Right hindlimb (tissue), 1 donor: ENCODE results near the gene NOL4L.
"Not testable (repeated sequence)": the region's sequence is repeated elsewhere in the genome, so short reads cannot be mapped to it uniquely, and the experiment has no call there.

ENCODE experiments used
- DNase-seq: peaks from one replicate; pipeline ENCODE4 v3.0.0-alpha.2; 2018

The NOL4L gene

DNA sequence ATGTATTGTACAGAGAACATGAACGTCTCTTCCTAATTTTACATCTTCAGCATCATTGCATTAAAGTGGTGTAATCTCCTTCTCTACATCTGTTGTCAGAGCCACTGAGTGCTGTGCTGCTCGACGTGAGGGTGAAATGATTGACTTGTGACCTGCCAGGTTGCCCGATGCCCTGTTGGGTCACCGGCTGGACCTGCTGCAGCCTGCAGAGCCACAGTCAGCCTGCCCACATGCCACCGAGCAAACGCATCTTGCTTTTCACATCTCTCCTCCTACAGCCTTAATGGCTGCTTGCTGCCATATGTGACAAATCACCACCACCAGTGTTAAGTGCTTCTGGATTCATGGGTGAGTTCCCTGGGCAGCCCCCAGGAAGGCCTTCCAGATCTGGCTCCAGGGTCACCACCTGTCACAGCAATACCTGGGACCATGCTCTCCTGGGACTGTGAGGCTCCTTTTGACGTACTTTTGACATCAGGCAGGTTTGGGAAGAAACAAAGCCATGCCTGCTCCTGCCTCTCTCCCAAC is 146.7 kb downstream of the NOL4L start:
- no peak for DNase-seq

DNA sequence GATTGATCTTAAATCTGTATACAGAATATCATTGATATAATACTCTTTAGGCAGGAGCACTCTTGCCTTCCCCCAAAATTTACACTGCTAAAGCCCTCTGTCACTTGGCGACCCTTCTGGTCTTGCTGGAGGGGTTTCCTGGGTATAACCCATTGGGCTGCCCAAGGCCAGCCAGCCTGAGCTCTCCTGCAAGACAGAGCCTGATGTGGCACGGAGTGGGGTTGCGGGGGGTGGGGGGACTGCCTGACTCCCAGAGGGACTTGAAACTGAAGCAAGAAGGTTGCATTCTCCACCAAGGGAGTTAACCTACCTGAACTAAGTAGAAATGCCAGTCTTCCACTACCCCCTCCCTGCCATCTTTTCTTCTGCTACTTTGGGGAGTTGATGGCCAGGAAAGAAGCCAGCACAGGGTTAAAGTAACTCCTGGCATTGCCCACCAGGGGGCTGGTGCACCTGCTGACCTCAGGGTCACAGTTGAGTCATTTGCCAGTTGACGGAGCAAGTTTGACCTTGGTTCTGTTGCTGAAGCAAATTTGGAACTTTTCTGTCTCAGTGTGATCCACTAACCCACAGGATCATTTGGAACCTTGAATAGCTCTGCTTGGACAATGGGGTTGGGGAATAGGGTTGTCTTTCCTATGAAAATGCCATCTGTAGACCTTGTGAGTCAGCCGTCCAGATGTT is 147.6 kb downstream of the NOL4L start:
- no peak for DNase-seq

DNA sequence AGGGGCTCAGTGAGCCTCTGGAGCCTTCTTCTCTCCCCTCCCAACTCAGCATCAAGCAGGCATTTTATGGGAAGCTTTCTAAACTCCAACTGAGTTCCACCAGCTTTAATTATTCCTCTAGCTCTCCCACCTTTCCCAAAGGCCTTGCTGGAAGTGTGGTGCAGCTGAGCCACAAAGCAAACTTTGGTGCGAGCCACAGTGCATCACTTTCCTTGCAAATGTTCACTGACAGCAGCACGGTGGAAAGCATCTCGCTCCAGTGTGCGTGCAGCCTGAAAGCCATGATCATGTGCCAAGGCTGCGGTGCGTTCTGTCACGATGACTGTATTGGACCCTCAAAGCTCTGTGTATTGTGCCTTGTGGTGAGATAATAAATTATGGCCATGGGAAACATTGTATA is 148.2 kb downstream of the NOL4L start:
- no peak for DNase-seq

DNA sequence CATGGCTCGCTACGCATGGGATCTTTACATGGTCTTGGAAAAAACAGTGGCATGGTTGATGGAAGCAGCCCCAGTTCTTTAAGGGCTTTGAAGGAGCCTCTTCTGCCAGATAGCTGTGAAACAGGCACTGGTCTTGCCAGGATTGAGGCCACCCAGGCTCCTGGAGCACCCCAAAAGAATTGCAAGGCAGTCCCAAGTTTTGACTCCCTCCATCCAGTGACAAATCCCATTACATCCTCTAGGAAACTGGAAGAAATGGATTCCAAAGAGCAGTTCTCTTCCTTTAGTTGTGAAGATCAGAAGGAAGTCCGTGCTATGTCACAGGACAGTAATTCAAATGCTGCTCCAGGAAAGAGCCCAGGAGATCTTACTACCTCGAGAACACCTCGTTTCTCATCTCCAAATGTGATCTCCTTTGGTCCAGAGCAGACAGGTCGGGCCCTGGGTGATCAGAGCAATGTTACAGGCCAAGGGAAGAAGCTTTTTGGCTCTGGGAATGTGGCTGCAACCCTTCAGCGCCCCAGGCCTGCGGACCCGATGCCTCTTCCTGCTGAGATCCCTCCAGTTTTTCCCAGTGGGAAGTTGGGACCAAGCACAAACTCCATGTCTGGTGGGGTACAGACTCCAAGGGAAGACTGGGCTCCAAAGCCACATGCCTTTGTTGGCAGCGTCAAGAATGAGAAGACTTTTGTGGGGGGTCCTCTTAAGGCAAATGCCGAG is 148.8 kb downstream of the NOL4L start:
- no peak for DNase-seq

DNA sequence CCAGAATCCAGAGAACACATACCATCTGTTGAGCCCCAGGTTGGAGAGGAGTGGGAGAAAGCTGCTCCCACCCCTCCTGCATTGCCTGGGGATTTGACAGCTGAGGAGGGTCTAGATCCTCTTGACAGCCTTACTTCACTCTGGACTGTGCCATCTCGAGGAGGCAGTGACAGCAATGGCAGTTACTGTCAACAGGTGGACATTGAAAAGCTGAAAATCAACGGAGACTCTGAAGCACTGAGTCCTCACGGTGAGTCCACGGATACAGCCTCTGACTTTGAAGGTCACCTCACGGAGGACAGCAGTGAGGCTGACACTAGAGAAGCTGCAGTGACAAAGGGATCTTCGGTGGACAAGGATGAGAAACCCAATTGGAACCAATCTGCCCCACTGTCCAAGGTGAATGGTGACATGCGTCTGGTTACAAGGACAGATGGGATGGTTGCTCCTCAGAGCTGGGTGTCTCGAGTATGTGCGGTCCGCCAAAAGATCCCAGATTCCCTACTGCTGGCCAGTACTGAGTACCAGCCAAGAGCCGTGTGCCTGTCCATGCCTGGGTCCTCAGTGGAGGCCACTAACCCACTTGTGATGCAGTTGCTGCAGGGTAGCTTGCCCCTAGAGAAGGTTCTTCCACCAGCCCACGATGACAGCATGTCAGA is 149.6 kb downstream of the NOL4L start:
- no peak for DNase-seq

DNA sequence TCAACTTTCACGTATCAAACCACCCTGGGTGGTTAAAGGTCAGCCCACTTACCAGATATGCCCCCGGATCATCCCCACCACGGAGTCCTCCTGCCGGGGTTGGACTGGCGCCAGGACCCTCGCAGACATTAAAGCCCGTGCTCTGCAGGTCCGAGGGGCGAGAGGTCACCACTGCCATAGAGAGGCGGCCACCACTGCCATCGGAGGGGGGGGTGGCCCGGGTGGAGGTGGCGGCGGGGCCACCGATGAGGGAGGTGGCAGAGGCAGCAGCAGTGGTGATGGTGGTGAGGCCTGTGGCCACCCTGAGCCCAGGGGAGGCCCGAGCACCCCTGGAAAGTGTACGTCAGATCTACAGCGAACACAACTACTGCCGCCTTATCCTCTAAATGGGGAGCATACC is 150.7 kb downstream of the NOL4L start:
- no peak for DNase-seq

DNA sequence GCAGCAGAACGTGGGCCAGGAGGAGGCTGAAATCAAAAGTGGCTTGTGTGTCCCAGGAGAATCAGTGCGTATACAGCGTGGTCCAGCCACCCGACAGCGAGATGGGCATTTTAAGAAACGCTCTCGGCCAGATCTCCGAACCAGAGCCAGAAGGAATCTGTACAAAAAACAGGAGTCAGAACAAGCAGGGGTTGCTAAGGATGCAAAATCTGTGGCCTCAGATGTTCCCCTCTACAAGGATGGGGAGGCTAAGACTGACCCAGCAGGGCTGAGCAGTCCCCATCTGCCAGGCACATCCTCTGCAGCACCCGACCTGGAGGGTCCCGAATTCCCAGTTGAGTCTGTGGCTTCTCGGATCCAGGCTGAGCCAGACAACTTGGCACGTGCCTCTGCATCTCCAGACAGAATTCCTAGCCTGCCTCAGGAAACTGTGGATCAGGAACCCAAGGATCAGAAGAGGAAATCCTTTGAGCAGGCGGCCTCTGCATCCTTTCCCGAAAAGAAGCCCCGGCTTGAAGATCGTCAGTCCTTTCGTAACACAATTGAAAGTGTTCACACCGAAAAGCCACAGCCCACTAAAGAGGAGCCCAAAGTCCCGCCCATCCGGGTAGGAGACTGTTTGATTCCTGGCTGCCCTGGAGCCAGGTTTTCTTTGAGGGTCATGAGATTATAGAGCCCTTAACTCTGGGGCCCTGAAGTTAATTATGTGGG is 151.7 kb downstream of the NOL4L start:
- DNase-seq = no peak

DNA sequence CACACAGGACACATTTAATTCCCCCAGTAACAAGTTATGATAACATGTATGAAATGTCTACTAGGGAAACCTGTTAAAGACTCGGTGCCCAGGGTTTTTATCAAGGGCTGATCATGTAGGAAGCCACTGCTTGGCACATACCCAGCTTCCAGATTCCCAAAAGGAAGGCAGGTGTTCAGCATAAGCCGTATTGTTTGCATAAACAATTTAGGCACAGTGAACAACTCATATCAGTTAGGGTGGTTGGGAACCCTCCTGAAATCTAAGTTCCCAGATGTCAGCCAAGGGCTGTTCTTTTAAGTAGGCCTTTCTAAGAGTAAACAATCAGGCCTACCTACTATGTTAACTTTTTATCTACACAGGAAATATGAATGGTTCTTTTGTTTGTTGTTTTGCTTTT is 152.9 kb downstream of the NOL4L start:
- no peak for DNase-seq

DNA sequence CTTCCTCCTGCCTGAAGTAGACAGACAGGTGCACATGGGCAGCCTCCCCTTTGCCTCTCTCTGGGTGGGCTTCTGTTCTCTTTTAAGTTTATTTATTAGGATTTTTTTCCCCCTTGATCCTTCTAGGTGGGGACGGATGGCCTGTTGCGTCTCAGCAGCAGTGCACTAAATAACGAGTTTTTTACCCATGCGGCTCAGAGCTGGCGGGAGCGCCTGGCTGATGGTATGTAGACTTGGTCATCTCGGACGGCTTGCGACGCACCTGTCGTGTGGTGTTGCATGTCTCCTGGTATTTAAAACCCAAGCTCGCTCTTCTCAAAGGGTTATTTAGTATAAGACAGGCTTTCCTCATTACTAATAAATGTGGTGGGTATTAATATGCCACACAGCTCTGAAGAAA is 153.7 kb downstream of the NOL4L start:
- DNase-seq = no peak

DNA sequence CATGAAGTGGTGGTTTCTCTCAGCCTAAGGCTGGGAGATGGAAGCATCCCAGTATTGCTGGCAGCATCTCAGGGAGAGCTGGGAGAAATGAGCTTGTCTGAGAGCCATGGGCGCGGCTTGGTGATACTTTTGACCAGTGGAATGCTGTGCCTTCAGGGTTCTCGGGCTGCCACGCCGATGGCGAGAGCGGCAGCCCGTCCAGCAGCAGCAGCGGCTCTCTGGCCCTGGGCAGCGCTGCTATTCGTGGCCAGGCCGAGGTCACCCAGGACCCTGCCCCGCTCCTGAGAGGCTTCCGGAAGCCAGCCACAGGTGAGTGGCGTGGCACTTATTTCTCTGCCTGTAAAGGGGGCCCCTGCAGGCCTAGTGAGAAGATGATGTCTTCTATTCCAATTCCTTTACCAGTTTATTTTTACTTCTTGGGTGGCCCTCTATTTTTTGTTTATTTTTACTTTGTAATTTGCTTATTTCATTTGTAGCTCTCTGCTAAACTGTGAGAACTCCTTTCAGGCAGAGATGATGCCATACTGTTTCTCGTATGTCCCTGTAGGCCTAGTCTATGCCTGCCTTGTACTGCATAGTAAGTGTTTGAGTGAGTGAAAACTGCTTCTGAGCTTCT is 155.3 kb downstream of the NOL4L start:
- no peak for DNase-seq

DNA sequence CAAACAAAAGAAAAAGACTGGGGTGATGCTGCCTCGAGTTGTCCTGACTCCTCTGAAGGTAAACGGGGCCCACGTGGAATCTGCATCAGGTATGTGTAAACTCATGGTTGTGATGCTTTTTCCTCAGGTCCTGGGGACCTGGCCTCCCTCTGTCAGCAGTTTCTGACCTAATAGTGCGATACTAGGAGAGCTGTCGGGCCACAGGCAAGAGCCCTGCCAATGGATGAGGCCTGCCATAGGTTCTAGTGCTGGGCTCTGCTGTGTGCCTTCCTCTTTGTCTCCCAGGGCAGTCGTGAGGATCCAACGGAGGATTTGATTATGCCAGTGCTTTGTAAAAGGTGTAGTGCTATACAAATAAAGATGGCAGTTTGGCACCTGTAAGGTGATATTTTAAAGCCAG is 155.8 kb downstream of the NOL4L start:
- no peak for DNase-seq

DNA sequence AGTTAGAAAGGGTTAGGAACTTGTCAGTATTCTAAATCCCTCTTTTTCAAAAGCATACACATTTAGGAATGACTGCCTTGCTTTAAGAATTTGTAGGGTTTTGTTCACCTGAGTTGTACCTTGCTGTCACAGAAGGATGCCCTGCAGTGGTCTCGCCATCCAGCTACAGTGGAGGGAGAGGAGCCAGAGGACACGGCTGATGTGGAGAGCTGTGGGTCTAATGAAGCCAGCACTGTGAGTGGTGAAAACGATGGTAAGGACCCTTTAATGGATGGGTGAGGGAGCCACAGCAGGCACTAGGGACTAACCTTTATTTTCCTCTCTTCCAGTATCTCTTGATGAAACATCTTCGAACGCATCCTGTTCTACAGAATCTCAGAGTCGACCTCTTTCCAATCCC is 157.1 kb downstream of the NOL4L start:
- no peak for DNase-seq

DNA sequence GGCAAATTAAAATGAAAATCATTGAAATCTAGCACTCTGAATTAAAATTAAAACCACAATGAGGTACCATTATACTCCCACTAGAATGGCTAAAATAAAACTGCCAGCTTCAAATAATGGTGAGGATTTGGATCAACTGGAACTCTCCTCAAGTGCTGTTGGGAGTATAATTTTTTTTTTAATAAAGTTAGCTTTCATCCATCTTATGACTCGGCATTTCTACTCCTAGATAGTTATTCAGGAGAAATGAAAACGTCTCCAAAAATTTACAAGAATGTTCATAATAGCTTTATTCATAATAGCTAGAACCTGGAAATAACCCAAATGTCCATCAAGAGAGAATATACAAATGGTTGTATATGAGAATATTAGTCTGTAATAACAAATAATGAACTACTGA is 163.8 kb downstream of the NOL4L start:
- no peak for DNase-seq

DNA sequence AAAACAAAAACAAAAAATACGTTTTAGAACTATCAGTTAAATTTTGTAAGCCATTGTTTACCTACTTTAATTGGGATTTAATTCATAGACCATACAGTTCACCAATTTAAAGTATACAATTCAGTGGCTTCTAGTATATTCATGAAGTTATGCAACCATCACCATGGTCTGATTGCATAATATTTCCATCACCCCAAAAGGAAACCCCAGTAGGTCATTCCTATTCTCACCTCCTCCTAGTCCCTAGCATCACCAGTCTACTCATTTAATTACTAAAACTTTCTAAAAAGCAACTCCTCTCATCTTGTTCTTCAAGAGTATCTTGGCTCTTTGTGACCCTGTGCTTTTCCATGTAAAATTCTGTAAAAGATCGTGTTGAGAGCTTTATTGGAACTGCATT is 166.8 kb downstream of the NOL4L start:
- DNase-seq = no peak

DNA sequence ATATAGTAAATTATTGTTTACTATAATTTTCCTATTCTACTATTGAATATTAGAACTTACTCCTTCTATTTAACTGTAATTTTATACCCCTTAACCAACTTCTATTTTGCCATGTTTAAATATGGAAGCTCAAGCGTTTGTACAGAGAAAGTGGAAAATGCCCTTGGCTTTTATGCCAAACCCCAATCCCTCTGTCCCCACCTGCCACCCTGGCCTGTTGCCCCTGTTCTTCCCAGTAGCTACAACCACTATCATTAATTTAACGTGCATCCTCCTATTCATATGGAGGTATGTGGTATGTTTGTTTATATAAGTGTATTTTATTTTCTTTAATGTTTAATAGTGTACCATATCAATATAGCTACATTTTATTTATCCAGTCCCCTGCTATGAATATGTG is 168.9 kb downstream of the NOL4L start:
- no peak for DNase-seq

DNA sequence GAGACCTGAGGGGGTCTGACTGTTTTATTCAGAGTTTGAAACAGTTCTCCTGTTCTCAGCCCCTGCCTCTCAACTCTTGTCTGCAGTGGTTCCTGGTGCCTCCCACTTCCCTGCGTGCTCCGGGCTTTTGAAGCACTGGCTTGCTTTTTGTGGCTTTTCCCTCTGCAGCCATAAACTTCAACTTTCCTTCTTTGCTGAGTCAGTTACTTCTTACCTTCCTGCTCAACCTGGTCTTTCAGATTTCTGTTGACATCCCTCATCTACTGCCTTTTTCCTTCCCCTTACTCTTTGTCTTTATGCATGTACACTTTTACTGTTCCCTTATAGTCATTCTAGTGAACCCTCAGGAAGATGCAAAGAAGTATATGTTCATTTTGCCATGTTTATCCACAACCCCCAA is 169.6 kb downstream of the NOL4L start:
- no peak for DNase-seq

DNA sequence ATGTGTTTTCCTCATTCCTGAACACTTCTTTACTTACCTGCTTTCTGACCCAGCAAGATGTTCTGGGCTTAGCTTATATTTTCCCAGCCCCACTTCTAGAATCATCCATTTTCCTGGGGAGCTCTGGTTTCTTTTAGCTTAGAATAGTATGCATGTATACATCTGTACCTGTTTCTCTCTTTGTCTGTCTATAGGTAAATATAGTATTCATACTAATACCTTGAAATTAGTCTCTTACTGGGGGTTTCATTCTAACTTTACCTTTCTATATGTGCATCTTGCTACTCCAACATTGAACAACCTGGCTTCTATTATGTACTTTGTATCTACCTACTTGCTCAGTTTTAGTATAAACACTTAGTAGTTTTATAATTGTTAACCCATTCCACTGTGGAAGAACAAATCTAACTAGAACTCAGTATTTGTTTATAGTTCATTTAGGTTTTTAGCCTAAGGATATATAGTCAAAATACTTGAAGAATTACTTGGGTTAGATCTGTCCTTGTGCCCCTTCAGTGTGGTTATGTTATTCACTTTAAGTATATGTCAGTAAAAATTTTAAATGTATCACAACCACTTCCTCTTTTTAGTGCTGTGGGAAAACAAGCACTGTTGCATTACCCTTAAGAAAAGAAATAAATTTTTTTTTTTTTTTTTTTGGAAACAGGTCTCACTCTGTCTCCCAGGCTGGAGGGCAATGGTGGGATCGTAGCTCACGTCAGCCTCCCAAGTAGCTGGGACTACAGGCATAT is 173.0 kb downstream of the NOL4L start:
- DNase-seq = no peak

DNA sequence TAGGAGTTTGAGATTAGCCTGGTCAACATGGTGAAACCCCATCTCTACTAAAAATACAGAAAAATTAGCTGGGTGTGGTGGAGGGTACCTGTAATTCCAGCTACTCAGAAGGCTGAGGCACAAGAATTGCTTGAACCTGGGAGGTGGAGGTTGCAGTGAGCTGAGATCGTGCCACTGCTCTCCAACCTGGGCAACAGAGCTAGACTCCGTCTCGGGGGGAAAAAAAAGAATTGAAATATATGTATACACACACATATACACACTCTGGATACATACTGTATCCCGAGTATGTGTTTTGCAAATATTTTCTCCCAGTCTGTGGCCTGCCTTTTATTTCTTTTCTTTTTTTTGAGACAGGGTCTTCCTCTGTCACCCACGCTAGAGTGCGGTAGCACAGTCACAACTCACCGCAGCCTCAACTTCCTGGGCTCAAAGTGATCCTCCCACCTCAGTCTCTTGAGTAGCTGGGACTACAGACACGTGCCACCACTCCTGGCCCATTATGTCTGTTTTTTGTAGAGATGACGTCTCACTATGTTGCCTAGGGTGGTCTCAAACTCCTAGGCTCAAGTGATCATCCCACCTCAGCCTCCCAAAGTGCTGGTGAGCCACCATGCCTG is 177.9 kb downstream of the NOL4L start:
- not testable (repeated sequence) for DNase-seq

DNA sequence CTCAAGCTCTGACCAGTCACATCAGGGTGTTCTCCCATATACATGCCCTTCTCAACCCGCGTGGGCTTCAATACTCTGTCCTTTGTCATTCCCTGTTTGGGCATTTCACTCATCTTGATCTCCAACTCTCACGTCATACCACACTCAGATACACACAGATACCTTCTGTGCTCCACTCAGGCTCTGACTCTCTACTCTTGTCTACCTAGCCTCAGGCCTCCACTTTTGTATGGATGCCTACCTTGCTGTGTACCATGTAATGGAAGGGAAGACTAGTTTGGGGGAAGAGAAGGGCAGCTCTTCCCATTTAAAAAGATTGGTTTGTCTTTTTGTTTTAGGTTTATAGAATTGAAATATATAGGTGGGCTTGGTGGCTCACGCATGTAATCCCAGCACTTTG is 178.4 kb downstream of the NOL4L start:
- no peak for DNase-seq

DNA sequence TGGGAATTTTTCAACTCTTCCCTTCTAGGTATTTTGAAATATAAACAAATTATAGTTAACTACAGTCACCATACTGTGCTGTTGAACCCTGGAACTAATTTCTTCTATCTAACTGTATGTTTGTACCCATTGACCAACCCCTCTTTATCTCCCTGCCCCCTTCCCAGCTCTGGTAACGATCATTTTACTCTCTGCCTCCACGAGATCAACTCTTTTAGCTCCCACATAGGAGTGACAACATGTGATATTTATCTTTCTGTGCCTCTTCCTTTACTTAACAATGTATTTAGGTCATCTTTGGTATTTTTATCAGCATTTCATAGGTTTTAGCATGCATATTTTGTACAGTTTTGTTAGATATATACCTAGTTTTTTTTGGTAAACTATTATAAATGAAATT is 181.1 kb downstream of the NOL4L start:
- DNase-seq = no peak

DNA sequence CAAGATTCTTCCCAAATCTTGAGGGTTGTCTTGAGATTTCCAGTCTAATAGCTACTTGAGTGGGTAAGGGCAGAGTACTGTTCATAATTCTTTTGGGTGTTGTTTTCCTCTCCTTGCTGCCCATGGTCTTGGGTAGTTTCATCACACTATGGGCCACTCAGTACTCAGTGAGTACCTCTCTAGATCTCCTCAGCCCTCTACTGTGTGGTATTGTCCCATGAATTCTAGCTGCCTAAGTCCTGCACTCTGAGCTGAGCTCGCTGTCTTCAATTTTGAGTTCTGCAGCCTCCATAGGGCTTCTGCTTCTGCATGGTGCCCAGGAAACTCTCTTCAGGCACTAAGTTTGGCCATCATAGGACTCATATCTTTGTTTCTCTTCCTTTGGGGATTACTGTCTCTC is 184.7 kb downstream of the NOL4L start:
- DNase-seq = no peak
